Karpas-422 (cell line): ENCODE data around the gene OLFM3. TPM values are rescaled to one million over a fixed set of nuclear protein-coding genes. Genes with fewer than 3 reads are reported as not detected.

Source experiments
- DNase-seq: peaks from one replicate; pipeline ENCODE4 v3.0.0-alpha.2; 2015
- H2AFZ ChIP-seq: fragments of 200-600 bp; sonication (generic); 2 replicates; pipeline ENCODE4 v1.6.1; 2014; ENCODE audit warnings: antibody characterized with exemption, low read length, mixed read lengths
- H3K27ac ChIP-seq: fragments of 200-600 bp; sonication (generic); 2 replicates; pipeline ENCODE4 v1.5.1; 2014; ENCODE audit warnings: mild to moderate bottlenecking, low read length, moderate library complexity
- H3K27me3 ChIP-seq: fragments of 200-600 bp; sonication (generic); 2 replicates; pipeline ENCODE4 v1.6.1; 2014; ENCODE audit warnings: low read length, mixed read lengths
- H3K36me3 ChIP-seq: fragments of 200-600 bp; sonication (generic); 2 replicates; pipeline ENCODE4 v1.6.1; 2014; ENCODE audit warnings: low read length, mixed read lengths; ENCODE audit not compliant: insufficient read depth
- H3K4me1 ChIP-seq: fragments of 200-600 bp; sonication (generic); 2 replicates; pipeline ENCODE4 v1.6.1; 2014; ENCODE audit warnings: mild to moderate bottlenecking, low read length, mixed read lengths
- H3K4me2 ChIP-seq: fragments of 200-600 bp; sonication (generic); 2 replicates; pipeline ENCODE4 v1.6.1; 2014; ENCODE audit warnings: low read length, low read depth, mild to moderate bottlenecking; ENCODE audit not compliant: poor library complexity, severe bottlenecking
- H3K4me3 ChIP-seq: fragments of 200-600 bp; sonication (generic); 2 replicates; pipeline ENCODE4 v1.5.1; 2014; ENCODE audit warnings: mild to moderate bottlenecking, antibody characterized with exemption, low read length, mixed read lengths
- H3K79me2 ChIP-seq: fragments of 200-600 bp; sonication (generic); 2 replicates; pipeline ENCODE4 v1.6.1; 2014; ENCODE audit warnings: mild to moderate bottlenecking, low read length, mixed read lengths
- H3K9ac ChIP-seq: fragments of 200-600 bp; sonication (generic); 2 replicates; pipeline ENCODE4 v1.6.0; 2014; ENCODE audit warnings: low read length
- H3K9me2 ChIP-seq: fragments of 200-600 bp; sonication (generic), shearing (Covaris generic); replicated peaks from 2 replicates; pipeline ENCODE4 v1.6.0; 2014; ENCODE audit warnings: mild to moderate bottlenecking, low read length, moderate library complexity; ENCODE audit not compliant: insufficient read depth
- H3K9me3 ChIP-seq: fragments of 300-700, 200-600 bp; sonication (generic); 2 replicates; pipeline ENCODE4 v1.6.1; 2014; ENCODE audit warnings: low read length, mixed read lengths
- H4K20me1 ChIP-seq: fragments of 200-600 bp; sonication (generic); 2 replicates; pipeline ENCODE4 v1.6.1; 2014; ENCODE audit warnings: mild to moderate bottlenecking, antibody characterized with exemption, low read length, low read depth; ENCODE audit not compliant: insufficient read depth
- total RNA-seq: library from RNA; depleted of rRNA; stranded (reverse); fragments of >200 nt; shearing (Covaris generic); gene quantifications from 2 replicates; pipeline ENCODE4 v1.2.3, GENCODE V29; 2014; ENCODE audit warnings: low replicate concordance

The OLFM3 gene
- total RNA-seq, 1 experiment from 2014 or later = not detected

DNA sequence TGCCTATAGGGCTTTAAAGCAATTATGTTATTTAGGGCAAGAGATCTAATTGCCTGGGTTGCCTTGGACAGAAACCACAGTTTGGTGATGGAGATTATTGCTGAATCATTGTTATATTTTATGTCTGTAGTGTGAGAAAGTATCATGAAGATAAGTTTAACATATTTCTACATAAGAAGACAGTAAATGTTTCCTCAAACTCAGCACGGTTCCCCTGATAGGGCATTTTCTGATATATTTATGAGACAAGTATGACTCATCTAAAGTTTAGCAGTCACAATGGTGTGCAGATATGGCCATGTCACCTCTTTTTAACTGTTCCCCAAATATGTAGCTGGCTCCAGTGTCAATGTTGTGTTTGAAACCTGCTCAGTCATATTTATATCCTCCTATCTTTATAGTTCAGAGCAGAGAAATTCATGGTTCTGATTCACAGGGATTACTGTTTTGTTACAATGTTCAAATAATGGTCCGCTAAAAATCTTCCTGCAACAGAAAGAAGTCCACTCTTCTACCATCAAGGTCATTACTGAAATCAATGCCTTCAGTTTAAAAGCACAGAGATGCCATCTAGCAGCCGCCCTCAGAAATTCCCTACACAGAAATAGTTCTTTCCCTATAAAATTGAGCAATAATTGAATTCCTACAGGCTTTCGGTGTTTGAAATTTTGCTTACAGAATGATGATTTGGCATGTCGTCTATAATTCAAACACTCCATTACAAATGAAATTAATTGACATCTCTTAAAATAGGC is 3.7 kb downstream of the OLFM3 start:
- no peaks in the 10 kb centered on the region for H3K4me1 ChIP-seq
- no peaks in the 10 kb centered on the region for H3K9me2 ChIP-seq
- H3K27me3 ChIP-seq = no peaks in the 10 kb centered on the region
- no peak overlapping the region for H3K9ac ChIP-seq
- no peaks in the 10 kb centered on the region for H3K79me2 ChIP-seq
- no peak overlapping the region for H3K4me2 ChIP-seq
- no peaks in the 10 kb centered on the region for H3K36me3 ChIP-seq
- H3K4me3 ChIP-seq = no peak overlapping the region
- no peak for DNase-seq
- H2AFZ ChIP-seq = no peak overlapping the region
- H3K9me3 ChIP-seq = no peaks in the 10 kb centered on the region
- no peaks in the 10 kb centered on the region for H4K20me1 ChIP-seq
- no peak overlapping the region for H3K27ac ChIP-seq

DNA sequence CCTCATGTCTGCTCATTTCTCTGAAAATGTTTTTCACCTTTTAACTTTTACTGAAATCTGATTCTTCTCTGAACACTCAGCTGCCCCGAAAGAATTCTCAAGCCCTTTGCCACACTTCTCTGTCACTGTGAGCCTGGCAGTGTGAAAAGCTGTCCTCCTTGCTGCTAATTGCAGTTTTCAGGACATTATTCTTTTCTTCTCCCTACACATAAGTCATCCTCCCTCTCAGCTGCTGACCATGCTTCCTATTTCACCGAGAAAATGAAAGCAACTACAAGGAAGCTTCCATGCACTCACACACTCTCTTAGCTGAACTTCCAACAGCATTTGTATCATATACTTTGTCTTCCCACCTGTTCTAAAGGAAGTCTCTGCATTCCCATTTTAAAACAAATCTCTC is 15.8 kb downstream of the OLFM3 start:
- H2AFZ ChIP-seq = no peak overlapping the region
- H3K9ac ChIP-seq = no peak overlapping the region
- H3K79me2 ChIP-seq = no peaks in the 10 kb centered on the region
- H3K9me2 ChIP-seq = no peaks in the 10 kb centered on the region
- no peak for DNase-seq
- H3K4me1 ChIP-seq = no peaks in the 10 kb centered on the region
- no peak overlapping the region for H3K27ac ChIP-seq
- no peaks in the 10 kb centered on the region for H3K9me3 ChIP-seq
- H4K20me1 ChIP-seq = no peaks in the 10 kb centered on the region
- no peaks in the 10 kb centered on the region for H3K36me3 ChIP-seq
- no peaks in the 10 kb centered on the region for H3K27me3 ChIP-seq
- H3K4me2 ChIP-seq = no peak overlapping the region
- no peak overlapping the region for H3K4me3 ChIP-seq

- Histone ChIP-seq H3K9me2 (no peaks in the 10 kb centered on the region), H3K4me2 (no peak overlapping the region), H3K4me3 (no peak overlapping the region), H3K4me1 (no peaks in the 10 kb centered on the region), H3K27ac (no peak overlapping the region), H4K20me1 (no peaks in the 10 kb centered on the region), H3K36me3 (no peaks in the 10 kb centered on the region), H3K9me3 (no peaks in the 10 kb centered on the region), H3K9ac (no peak overlapping the region), H3K79me2 (no peaks in the 10 kb centered on the region), H2AFZ (no peak overlapping the region), H3K27me3 (no peaks in the 10 kb centered on the region)
- no peak for DNase-seq
Measured at GRCh38 chr1:101977266-101977665, 19.5 kb downstream of the OLFM3 start.

DNA sequence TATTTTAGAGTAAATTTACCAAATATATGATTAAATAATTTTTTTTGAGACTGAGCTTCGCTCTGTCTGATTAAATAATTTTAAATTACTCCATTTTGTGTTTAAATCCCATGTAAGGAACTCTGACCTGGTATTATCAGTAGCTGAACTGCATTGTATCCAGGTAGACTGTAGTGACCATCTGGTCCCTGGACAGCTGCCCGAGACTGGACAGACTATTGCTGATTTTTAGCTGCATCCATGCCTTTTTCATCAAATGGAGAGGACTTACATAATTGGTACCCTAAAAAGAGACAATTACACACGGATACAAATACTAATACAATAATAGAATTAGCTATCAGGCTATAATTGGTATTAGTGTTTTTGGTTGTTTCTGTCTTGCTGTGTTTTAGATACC is 20.6 kb downstream of the OLFM3 start:
- Histone ChIP-seq H3K27ac (no peak overlapping the region), H3K4me3 (no peak overlapping the region), H3K79me2 (no peaks in the 10 kb centered on the region), H2AFZ (no peak overlapping the region), H4K20me1 (no peaks in the 10 kb centered on the region), H3K4me1 (no peaks in the 10 kb centered on the region), H3K4me2 (no peak overlapping the region), H3K9ac (no peak overlapping the region), H3K9me3 (no peaks in the 10 kb centered on the region), H3K9me2 (no peaks in the 10 kb centered on the region), H3K27me3 (no peaks in the 10 kb centered on the region), H3K36me3 (no peaks in the 10 kb centered on the region)
- no peak for DNase-seq

DNA sequence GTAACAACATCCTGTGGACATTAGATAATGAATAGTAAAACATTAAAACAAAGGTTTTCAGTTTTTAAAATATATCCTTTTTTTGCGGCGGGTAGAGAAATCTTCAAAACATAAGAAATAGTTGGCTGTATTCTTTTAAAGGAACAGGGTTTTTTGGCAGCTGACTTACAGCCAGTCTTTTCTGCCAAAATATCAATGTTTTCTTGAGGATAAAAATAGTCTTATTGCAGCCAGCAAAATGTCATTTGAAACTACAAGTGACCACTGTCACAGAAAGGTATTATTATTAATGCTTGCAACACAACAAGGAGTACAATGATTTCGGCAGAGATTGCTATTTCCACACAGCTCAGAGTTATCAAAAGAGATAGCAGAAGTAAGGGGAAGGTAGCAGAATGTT is 21.4 kb downstream of the OLFM3 start:
- no peak for DNase-seq
- no peak overlapping the region for H3K4me2 ChIP-seq
- no peaks in the 10 kb centered on the region for H3K9me3 ChIP-seq
- H3K4me3 ChIP-seq = no peak overlapping the region
- no peak overlapping the region for H3K9ac ChIP-seq
- no peaks in the 10 kb centered on the region for H3K27me3 ChIP-seq
- H3K4me1 ChIP-seq = no peaks in the 10 kb centered on the region
- H3K27ac ChIP-seq = no peak overlapping the region
- no peaks in the 10 kb centered on the region for H4K20me1 ChIP-seq
- H3K79me2 ChIP-seq = no peaks in the 10 kb centered on the region
- no peaks in the 10 kb centered on the region for H3K9me2 ChIP-seq
- H2AFZ ChIP-seq = no peak overlapping the region
- H3K36me3 ChIP-seq = no peaks in the 10 kb centered on the region

- Histone ChIP-seq H3K4me2 (no peak overlapping the region), H3K27ac (no peak overlapping the region), H3K27me3 (no peaks in the 10 kb centered on the region), H4K20me1 (no peaks in the 10 kb centered on the region), H2AFZ (no peak overlapping the region), H3K4me1 (no peaks in the 10 kb centered on the region), H3K36me3 (no peaks in the 10 kb centered on the region), H3K79me2 (no peaks in the 10 kb centered on the region), H3K4me3 (no peak overlapping the region), H3K9me2 (no peaks in the 10 kb centered on the region), H3K9ac (no peak overlapping the region), H3K9me3 (no peaks in the 10 kb centered on the region)
- no peak for DNase-seq
Measured at GRCh38 chr1:101974599-101975274, 22.0 kb downstream of the OLFM3 start.

GRCh38 chr1:101971304-101971703 is 25.4 kb downstream of the OLFM3 start:
- Histone ChIP-seq H3K4me3 (no peak overlapping the region), H3K4me1 (no peaks in the 10 kb centered on the region), H4K20me1 (no peaks in the 10 kb centered on the region), H3K79me2 (no peaks in the 10 kb centered on the region), H3K27me3 (no peaks in the 10 kb centered on the region), H3K9ac (no peak overlapping the region), H3K9me2 (no peaks in the 10 kb centered on the region), H3K4me2 (no peak overlapping the region), H3K27ac (no peak overlapping the region), H3K36me3 (no peaks in the 10 kb centered on the region), H3K9me3 (no peaks in the 10 kb centered on the region), H2AFZ (no peak overlapping the region)
- DNase-seq = peak; percentile 67

DNA sequence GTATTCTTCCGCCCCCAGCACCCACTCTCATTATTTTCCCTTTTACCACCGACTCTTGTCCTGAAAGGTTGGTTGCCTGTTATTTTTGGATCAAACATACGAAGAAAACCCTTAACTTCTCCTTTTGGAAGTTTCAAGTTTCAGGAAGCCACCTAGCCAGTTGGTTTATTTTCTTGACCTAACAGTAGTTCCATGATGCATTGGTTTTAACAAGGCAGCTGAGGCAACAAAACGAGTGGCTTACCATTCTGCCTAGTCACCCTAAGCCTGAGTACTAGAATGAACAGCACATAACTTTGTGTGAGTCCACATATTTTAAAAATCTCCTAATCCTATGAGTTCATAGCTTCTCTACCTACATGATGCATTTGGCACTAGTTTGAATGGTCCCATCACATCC is 28.9 kb downstream of the OLFM3 start:
- no peaks in the 10 kb centered on the region for H3K9me3 ChIP-seq
- no peak for DNase-seq
- H3K4me2 ChIP-seq = no peak overlapping the region
- H3K9ac ChIP-seq = no peak overlapping the region
- no peak overlapping the region for H2AFZ ChIP-seq
- H4K20me1 ChIP-seq = no peaks in the 10 kb centered on the region
- H3K27me3 ChIP-seq = no peaks in the 10 kb centered on the region
- H3K4me1 ChIP-seq = no peaks in the 10 kb centered on the region
- H3K79me2 ChIP-seq = no peaks in the 10 kb centered on the region
- H3K27ac ChIP-seq = no peak overlapping the region
- no peaks in the 10 kb centered on the region for H3K9me2 ChIP-seq
- H3K4me3 ChIP-seq = no peak overlapping the region
- H3K36me3 ChIP-seq = no peaks in the 10 kb centered on the region
